ENCODE measurements around the gene LIPC.

LIPC gene

DNA sequence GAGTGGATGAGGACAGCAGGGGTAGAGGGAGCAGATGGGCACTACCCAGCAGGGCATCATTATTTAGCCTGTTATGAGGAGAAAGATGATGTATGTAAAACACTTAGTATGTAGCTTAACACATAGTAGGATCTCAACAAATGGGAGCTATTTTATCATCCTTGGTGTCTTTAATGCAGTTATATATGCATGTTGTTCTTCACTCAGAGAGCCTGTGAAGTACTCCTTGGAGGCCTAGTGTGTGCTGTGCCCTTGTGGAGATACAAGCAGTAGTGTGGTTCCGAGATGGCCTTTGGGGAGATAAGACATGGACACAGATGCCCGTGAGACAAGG, 124.2 kb downstream of the LIPC start:
- no peak for DNase-seq (ENCODE audit: low spot score)

DNA sequence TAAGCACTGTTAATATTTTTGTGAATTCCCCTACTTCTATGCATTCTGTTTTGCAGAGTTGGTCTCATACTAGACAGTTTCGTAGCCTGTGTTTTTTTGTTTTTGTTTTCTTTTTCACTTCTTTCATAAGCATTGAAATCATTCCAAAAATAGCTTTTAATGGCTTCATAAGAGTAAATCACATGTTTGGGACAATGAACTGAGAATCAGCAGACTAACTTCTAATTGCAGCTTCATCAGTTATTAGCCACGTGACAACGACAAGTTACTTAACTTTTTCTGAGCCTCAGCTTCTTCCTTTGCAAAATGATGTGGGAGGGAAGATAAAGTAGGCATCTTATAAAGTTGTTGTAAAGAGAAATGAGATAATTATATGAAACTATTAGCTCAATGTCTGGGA, 124.8 kb downstream of the LIPC start:
- DNase-seq (ENCODE audit: low spot score), result no peak

DNA sequence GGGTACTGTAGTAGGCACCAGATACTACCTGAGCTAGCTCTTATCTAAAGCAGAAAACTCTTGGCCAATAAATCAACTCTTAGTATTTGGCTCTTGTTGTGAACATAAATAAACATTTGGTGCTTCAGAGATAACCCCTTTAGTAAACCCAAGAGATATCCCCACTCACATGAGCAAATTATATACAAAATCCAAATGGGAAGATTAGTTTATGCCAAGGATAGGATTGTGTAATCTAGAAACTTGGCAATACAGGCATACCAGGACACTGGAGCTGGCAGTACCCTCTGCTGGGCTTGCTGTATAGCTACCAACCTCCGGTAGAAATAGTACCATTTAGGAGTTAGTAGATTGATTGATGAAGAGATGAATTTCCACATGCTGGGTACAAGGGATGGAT, 127.0 kb downstream of the LIPC start:
- no peak for DNase-seq (ENCODE audit: low spot score)

DNA sequence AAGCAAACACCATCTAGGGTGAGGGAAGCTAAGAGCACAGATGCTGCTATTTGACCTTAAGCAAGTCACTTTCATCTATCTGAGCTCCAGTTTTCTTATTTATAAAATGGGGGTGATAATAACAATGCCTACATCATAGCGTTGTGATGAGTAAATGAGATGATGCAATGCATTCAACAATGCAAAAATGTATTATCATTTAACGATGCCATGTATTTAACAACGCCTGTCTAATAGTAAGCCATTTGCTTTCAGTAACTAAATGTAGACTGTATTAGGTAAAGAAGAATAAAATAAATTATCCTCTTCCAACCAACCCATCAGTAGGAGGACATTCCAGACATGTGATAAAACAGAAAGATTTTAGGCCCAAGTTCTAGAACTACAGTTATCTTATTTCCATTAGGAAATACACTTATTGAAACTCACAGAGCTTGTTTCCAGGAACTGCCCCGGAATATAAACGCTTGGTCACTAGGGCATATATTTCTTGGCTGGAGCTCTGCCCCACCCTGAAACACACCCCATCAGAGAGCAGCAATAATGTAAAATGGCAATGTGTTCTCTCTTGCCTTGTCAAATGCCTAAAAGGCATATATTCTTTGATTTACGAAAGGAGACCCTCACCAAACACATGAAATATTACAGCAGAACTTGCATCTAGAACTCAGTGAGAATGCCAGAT, 128.3 kb downstream of the LIPC start:
- DNase-seq (ENCODE audit: low spot score), result no peak

DNA sequence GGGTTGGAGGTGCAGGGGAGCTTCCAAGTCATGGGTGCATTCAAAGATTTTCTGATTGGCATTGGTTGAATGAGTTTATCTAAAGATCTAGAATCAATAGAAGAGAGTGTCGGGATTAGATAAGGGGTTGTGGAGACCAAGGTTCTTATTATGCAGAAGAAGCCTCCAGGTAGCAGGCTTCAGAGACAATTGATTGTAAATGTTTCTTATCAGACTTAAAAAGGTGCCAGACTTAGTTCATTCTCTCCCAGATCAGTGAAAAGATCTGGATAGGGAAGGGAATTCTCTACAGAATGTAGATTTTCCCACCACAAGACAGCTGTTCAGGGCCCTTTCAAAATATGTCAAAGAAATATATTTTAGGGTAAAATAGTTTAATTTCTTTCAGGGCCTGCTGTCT, 129.5 kb downstream of the LIPC start:
- no peak for DNase-seq (ENCODE audit: low spot score)

DNA sequence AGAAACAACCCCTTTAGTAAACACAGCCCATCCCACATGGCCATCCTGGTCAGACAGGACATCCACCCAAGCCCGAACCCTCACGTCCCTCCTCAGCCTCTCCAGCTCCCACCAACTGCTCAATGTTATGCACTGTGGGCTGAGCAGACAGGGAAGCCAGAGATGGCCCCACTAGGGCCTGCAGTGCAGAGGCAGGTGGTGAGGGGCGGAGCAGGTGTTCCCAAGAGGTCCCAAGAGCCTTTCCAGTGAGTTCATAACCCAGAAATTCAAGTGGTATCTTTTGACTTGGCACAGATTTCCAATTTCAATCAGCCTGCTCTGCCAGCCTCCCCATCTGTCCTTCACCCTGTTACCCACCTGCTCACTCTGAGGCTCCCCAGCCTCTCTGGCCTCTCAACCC, 130.3 kb downstream of the LIPC start:
- no peak for DNase-seq (ENCODE audit: low spot score)

DNA sequence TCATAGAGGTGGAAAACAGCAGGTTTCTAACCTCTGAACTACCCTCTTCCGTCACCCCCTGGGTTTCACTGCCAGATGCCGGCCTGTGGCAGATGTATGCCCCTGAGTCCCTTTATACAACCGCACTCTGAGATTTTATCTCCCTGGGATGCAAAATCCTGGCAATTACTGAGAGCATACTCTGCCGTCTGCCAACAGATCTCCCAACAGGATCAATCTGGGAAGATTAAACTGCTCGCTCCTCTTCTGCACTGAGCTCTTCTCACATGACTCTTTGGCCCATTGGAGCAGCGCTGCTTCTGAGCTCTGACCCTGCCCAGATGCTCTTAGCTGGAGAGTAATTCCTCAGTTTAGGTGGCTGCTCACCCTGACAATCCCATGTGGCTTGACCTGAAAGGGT, 133.2 kb downstream of the LIPC start:
- DNase-seq (ENCODE audit: low spot score), result no peak

DNA sequence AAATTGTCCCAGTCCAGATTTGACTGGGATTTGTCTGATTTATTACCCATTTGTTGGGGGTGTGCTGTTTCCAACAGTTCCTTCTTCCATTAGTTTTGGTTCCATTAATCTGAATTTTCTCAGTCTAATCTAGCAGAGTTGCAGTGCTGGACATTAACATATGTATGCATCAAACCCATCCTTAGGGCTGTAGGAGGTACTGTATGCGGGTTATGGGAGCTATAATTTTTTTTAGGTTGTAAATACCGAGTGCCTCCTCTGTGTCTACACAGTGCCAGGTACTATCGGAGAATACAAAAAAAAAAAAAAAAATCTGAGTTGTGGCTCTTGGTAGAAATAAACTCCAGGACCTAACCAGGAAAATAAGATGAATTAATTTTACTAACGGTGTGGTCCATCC, 133.8 kb downstream of the LIPC start:
- no peak for DNase-seq (ENCODE audit: low spot score)

DNA sequence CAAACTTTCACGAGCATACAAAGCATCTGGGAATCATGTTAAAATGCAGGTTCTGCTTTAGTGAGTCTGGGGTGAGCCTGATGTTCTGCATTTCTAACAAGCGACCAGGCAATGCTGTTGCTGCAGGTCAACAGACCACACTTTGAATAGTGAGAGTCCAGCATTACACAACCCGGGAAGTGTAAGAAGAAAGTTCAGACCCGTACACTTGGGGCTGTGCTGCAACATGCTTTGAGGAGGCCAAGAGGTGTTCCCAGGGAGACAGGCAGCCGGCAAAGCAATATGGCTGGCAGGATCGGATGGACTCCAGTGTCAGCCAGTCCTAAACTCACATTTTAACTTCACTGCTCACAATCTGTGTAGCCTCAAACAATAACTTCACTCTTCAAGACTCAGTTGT, 134.2 kb downstream of the LIPC start:
- no peak for DNase-seq (ENCODE audit: low spot score)

DNA sequence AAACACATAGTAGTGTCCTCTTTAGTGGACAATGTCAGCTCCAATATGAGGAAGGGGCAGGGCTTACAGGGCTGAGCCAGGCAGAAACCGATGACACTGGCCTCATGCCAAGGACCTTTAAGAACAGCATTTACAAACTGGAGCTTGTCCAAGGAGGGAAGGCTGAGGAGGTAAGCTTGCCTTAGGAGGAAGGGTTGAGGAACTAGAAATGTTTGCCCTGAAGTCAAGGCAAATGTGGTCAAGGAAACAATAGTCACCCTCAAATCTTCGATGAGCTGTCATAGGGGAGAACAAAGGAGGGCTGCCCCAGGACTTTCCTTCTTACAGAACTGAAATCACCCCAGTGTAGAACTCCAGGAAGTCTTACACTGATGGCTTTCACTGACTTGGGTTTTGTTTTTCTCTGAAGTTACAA, 136.4 kb downstream of the LIPC start:
- DNase-seq (ENCODE audit: low spot score), result no peak

DNA sequence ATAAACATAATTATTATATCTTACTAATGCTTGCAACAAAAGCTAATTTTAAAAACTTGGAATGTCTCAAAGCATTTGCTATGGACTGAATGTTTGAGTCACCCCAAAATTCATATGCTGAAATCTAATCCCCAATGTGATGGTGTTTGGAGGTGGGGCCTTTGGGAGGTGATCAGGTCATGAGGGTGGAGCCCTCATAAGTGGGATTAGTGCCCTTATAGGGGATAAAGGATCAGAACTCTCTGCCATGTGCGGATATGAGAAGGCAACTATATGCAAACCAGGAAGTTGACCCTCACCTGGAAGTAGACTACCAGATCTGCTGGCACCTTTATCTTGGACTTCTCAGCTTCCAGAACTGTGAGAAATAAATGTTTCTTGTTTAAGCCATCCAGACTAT, 137.7 kb downstream of the LIPC start:
- DNase-seq (ENCODE audit: low spot score), result no peak

DNA sequence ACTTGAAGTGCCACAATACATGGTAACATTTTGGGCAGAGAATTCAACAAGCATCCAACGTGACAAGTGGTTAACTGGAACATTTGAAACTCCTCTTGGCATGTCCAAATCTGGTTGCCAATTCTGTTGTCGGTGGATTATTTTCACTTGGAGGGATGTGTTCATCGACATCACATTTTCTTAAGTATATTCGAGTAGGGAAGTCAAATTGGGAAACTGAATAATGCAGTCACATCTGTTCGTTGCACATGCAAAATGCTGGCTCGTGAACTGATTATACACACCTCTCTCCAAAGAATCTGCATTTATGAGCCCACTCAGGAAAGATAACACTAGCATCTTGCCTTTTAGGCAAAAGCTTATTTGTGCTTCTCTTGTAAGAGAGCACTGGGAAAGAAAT, 139.7 kb downstream of the LIPC start:
- DNase-seq (ENCODE audit: low spot score), result no peak

DNA sequence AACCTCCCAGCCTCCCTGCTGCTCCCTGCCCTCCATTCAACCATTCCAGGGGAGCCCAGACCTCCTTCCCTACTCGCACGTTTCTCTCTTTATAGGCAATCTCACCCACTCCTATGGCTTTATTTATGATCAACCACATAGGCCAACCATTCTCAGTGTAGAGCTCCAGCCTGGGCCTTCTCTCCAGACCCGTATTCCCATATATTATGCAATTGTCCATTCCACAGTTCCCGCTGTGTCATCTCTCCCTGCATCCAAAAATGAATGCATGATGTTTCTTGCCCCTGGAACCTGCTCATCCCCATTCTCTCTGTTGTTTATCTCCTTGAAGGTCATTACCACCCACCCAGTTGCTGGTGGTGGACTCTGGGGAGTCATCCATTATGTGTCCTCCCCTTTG, 140.7 kb downstream of the LIPC start:
- DNase-seq (ENCODE audit: low spot score), result no peak

DNA sequence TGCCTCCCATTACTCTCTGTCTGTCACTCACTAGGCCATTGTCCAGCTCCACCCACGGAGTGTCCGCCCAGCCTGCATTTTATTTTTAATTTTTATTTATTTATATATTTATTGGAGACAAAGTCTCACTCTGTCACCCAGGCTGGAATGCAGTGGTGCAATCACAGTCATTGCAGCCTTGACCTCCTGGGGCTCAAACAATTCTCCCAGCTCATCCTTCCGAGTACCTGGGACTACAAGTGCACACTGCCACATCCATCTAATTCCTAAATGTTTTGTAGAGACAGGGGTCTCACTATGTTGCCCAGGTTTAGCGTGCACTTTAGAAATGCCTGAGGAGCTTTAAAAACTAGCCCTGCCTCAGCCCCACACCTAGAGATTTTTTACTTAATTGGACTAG, 141.5 kb downstream of the LIPC start:
- DNase-seq (ENCODE audit: low spot score), result no peak

DNA sequence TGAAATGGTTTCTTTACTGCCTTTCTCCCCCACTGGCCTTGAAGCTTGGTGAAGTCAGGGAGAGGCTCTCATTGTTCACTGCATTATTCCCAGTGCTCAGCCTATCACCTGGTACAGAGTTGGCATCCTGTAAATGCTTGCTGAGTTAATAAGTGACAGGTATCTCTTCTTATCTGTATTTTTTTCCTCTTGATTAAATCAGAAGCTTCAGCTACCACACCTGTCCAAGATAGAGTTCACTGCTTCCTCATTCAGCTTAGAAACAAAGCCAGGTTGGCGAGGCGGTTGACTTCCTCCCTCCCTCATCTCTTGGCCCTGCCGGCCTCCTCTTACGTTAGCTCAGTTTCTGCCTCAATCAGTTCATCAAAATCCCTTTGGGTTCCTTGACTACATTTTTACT, 142.8 kb downstream of the LIPC start:
- DNase-seq (ENCODE audit: low spot score), result no peak

DNA sequence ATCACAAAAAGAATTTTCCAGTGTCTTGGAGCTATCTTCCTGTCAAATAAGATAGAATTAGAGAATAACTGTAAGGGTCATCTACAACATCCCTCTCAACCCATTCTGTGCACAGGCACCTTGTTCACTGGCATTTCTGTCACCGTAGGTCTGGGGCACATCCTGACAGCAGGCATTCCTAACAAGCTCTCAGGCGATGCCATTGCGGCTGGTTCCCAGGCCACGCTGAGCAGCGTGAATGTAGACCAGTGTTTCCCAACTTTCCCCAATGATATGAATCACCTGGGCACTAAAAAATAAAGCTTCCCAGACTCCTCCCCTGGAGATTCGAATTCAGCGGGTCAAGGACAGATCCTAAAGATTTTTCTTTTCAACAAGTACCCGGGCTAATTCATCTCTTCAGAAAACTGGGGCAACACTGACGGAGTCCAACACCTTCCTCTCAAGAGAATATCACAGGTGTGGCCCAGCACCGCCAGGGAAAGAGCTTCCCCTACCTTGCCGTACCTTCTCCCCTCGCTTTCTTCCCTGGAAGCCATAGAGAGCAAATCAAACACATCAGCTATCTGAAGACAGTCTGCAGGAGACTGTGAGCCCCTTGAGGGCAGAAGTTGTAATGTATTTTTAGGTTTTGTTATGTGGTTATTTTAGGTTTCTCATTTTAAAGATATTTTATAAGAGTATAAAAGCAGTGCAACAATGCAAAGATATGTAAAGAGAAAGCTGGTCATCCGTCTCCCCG, 143.4 kb downstream of the LIPC start:
- DNase-seq (ENCODE audit: low spot score), result no peak

DNA sequence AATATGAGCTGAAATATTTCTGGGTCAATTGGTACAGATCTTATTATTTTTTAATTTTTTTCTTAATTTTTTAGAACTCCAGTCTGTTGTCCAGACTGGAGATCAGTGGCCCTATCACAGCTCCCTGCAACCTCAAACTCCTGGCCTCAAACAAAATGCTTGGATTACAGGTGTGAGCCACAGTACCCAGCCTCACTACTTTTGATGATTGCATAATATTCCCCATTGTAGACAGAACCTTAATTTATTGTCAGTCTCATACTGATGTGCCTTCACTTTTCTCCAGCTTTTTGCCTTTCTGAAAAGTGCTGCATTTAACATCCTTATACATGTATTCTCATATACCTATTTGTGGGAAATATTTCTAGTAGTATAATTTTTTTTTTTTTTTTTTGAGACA, 144.9 kb downstream of the LIPC start:
- DNase-seq (ENCODE audit: low spot score), result no peak

DNA sequence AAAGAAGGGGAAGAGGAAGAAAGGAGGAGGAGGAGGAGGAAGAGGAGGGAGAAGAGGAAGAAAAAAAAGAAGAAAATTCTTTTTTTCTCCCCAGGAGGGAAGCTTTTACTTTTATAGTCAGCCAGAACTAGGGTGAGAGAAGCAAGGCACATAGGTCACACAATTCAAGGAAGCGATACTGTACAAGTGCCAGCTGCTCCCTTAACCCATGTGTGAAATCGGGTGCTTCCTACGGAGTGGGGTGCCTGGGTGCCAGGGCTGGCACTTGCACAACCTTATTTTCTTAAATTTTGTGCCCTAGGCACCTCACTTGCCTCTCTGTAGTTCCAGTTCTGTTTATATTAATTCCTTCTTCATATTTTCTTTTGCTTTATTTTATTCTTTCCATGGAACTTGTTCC, 150.4 kb downstream of the LIPC start:
- no peak for DNase-seq (ENCODE audit: low spot score)

DNA sequence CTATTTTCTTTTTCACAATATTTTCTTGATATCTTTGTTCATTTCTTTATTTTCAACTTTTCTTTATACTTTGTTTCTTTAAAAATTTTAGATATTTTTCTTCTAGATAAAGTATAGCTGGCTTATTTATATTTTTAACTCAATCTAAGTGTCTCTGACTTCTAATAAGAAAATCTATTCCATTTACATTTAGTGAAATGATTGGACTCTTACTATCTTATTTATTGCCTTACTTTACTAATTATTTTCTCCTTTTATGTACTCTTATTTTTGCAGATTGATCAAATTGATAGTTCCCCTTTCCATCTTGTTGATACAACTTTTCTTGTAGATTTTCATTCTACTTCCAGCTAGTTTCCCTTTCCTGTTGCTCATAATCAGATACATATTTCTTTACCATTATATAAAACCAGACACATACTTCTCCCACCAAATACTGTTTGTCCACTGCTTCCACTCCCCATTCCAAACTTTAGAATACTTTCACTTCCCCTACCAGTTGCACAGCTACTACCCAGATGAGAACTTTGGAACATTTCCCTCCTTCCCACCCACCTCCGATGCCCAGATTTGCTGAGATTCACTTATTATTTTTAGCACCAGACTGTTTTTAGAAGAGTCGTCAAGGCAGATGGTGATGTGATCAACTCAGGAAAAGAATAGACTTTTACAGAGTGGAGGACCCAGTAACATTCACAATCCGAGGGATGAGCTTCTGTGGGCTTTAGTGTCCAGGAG, 151.5 kb downstream of the LIPC start:
- DNase-seq (ENCODE audit: low spot score), result no peak

DNA sequence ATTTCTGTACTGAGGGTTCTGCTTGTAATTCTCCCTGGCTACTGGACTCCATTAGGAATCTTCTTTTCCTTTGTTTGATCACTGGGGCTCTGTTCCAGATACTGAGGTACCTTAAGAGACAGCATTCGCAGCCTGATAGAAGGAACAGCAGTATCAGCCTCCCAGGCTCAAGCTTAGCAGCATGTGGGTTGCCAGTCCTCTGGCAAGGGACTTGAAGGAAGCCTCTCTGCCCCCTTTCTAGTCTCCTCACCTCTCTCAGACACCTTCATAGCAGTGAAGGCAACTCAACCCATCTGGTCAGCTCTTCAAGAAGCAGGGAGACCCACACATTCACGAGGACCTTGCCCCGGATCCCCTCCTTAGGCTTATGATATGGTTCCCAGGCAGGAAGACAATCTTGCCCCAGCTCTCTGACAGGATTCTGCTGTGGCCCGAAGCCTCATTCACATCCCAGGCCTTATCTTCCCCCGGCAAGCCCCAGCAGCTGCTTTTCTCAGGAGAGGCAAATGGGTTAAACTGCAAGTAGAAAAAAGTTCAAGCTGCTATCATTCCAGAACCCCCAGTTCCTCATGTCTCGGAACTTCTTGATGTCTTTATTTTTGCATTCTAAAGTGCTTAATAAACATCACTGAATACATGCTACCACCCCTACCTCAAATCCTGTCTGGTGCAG, 153.1 kb downstream of the LIPC start:
- no peak for DNase-seq (ENCODE audit: low spot score)

DNA sequence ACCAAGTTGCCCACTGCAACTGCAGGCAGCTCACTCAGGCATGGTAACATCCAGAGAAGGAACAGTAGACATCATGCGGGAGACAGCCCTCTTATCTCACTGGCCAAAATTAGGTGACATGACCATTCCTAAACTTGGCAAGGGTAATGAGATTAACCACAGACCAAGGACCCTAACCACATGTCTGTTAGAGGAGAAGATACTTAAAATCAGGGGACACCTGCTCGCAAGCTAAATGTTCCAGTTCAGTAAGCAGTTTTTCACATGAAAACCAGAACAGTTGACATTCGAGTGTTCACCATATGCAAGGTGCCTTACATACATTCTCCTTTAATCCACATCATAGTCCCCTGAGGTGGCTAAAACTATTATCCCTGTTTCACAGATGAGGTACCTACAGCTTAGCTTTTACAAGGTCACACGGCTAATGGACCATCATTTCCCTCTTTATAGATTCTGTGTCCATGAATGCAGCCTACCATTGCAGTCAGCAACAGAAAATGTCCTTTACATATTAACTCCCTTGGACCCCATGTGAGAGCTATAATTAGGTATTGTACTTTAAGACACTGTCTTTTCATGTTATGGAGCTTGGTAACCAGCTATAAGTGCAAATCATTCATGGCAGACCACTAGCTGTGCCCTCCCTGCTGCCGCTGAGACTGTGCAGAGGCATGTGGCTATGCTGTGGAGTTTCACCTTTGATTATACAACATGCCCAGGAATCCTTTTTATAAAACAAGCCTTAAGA, 154.1 kb downstream of the LIPC start:
- DNase-seq (ENCODE audit: low spot score), result no peak

DNA sequence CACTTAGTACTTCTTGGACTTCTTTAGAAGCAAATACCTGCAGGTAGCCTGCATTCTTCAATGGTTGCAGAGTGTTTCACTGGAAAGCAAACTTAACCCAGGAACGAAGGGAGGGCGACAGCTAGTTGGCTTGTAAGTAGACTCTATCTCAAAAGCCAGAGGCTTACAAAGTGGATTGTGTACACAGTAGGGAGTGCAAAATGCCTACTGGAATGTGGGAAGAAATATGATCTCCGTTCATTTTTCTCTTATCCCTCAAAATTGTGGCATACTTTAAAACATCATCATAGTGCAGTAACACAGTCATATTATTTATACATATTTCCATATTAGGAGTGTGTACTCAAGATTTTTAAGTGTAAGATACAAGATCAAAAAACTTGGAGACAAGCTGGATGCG, 155.7 kb downstream of the LIPC start:
- DNase-seq (ENCODE audit: low spot score), result no peak

All from GM03348 (cell line).